Astrocyte (in vitro differentiated cells and primary cell): ENCODE measurements around the gene WARS2. TPM values are rescaled to one million over a fixed set of nuclear protein-coding genes. Genes with fewer than 3 reads are reported as not detected.

Source experiments
- DNase-seq: peaks from one replicate; pipeline ENCODE4 v3.0.0-alpha.2; 2010; ENCODE audit warnings: low read depth
- FAIRE-seq: peaks from 2 replicates; lab custom pipeline; 2011; peaks lifted over from hg19 to GRCh38; lab: Jason Lieb, UNC
- H2AFZ ChIP-seq: 2 replicates; pipeline ENCODE4 v1.6.0; 2012; ENCODE audit warnings: low read depth, low read length, inconsistent platforms
- H3K27ac ChIP-seq: 2 replicates; pipeline ENCODE4 v1.5.1; 2011; ENCODE audit warnings: low read depth, low read length, inconsistent platforms
- H3K27me3 ChIP-seq: 2 replicates; pipeline ENCODE4 v1.6.0; 2011; ENCODE audit warnings: low read length, inconsistent platforms; ENCODE audit not compliant: insufficient read depth
- H3K36me3 ChIP-seq: 2 replicates; pipeline ENCODE4 v1.5.1; 2011; ENCODE audit warnings: low read length, inconsistent platforms; ENCODE audit not compliant: insufficient read depth
- H3K4me1 ChIP-seq: 2 replicates; pipeline ENCODE4 v1.5.1; 2011; ENCODE audit warnings: low read length, inconsistent platforms; ENCODE audit not compliant: insufficient read depth
- H3K4me2 ChIP-seq: 2 replicates; pipeline ENCODE4 v1.6.0; 2012; ENCODE audit warnings: low read length, inconsistent platforms
- H3K4me3 ChIP-seq: 2 replicates; pipeline ENCODE4 v1.5.1; 2011; ENCODE audit warnings: low read depth, mild to moderate bottlenecking, low read length, inconsistent platforms; ENCODE audit not compliant: insufficient read depth
- H3K79me2 ChIP-seq: 2 replicates; pipeline ENCODE4 v1.6.0; 2012; ENCODE audit warnings: mild to moderate bottlenecking, low read length, inconsistent platforms; ENCODE audit not compliant: insufficient read depth
- H3K9ac ChIP-seq: 2 replicates; pipeline ENCODE4 v1.6.0; 2012; ENCODE audit warnings: mild to moderate bottlenecking, low read length, inconsistent platforms
- H3K9me3 ChIP-seq: 2 replicates; pipeline ENCODE4 v1.5.1; 2012; ENCODE audit warnings: low read depth, mild to moderate bottlenecking, low read length, inconsistent platforms; ENCODE audit not compliant: insufficient read depth
- H4K20me1 ChIP-seq: 2 replicates; pipeline ENCODE4 v1.6.0; 2012; ENCODE audit warnings: low read length, inconsistent platforms; ENCODE audit not compliant: insufficient read depth
- H3K27ac Mint-ChIP-seq: one replicate; pipeline ENCODE4 v1.8.0; 2021; ENCODE audit warnings: mild to moderate bottlenecking, mixed read lengths; ENCODE audit not compliant: unreplicated experiment
- H3K27me3 Mint-ChIP-seq: one replicate; pipeline ENCODE4 v1.8.0; 2021; ENCODE audit warnings: low read depth, mixed read lengths; ENCODE audit not compliant: unreplicated experiment
- H3K36me3 Mint-ChIP-seq: one replicate; pipeline ENCODE4 v1.8.0; 2021; ENCODE audit warnings: low read depth, mixed read lengths; ENCODE audit not compliant: unreplicated experiment
- H3K4me1 Mint-ChIP-seq: one replicate; pipeline ENCODE4 v1.8.0; 2021; ENCODE audit warnings: low read depth, mixed read lengths; ENCODE audit not compliant: unreplicated experiment
- H3K4me3 Mint-ChIP-seq: one replicate; pipeline ENCODE4 v1.8.0; 2021; ENCODE audit warnings: mild to moderate bottlenecking, moderate library complexity, mixed read lengths; ENCODE audit not compliant: unreplicated experiment
- H3K9me3 Mint-ChIP-seq: one replicate; pipeline ENCODE4 v1.8.0; 2021; ENCODE audit warnings: mild to moderate bottlenecking, mixed read lengths; ENCODE audit not compliant: unreplicated experiment
- EZH2 ChIP-seq: IDR thresholded peaks from 2 replicates; pipeline ENCODE4 v1.6.1; 2012; ENCODE audit warnings: mild to moderate bottlenecking, low read length, inconsistent platforms; ENCODE audit not compliant: insufficient read depth
- total RNA-seq: library from RNA; stranded (reverse); gene quantifications from 2 replicates; pipeline ENCODE4 v1.2.1, GENCODE V29; 2021
- TF ChIP-seq, protein P1 (sequence below): IDR thresholded peaks from 2 replicates; pipeline ENCODE4 v1.5.1; 2011; ENCODE audit warnings: low read depth, mild to moderate bottlenecking, inconsistent platforms, low read length, moderate library complexity; ENCODE audit not compliant: insufficient read depth

WARS2 gene
- total RNA-seq, 1 donor from 2014 or later = 10.5 TPM

DNA sequence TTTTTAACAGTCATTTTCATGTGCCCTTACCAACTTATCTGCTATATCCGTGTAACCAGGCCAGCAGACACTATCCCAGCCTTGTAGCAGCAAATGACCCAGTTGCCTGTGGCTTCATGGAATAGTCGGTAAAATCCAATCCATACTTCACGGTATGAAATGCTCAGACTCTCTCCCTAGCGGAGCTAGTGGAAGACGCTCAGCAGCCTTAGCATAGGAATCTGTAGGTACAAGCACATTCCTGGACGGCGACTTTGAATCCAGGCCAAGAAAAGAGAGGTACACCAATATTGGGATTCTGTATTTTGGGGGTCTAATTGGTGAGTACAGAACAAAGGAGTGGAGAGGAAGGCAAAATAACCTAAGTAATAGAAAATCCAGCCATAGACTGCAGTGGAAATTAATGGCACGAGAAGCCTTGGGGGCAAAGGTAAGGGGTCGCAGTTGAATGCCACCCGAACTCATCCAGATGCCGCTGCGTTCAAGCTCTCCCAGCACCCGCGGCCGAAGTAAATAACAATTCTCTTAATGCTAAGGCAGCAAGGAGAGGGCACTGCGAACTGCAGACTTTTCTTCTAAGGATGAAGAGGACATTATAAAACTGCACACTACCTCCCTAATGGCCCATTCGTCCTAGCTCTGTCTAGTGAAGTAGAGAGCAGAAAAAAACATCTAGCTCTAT is 134.6 kb downstream of the WARS2 start:
- no peak overlapping the region for H3K4me3 Mint-ChIP-seq
- FAIRE-seq = no peak
- Histone ChIP-seq H2AFZ (no peak overlapping the region), H3K4me2 (no peak overlapping the region), H3K9me3 (peaks cover 7% of the 10 kb centered on the region), H3K27me3 (peaks cover 69% of the 10 kb centered on the region), H3K79me2 (no peaks in the 10 kb centered on the region), H4K20me1 (no peaks in the 10 kb centered on the region), H3K36me3 (no peaks in the 10 kb centered on the region), H3K4me3 (no peak overlapping the region), H3K9ac (no peak overlapping the region), H3K4me1 (peaks cover 31% of the 10 kb centered on the region), H3K27ac (no peak overlapping the region)
- H3K9me3 Mint-ChIP-seq = peaks cover 23% of the 10 kb centered on the region
- no peak for DNase-seq
- H3K4me1 Mint-ChIP-seq = peaks cover 25% of the 10 kb centered on the region
- TF ChIP-seq EZH2 = no peak
- TF ChIP-seq, protein P1, sequence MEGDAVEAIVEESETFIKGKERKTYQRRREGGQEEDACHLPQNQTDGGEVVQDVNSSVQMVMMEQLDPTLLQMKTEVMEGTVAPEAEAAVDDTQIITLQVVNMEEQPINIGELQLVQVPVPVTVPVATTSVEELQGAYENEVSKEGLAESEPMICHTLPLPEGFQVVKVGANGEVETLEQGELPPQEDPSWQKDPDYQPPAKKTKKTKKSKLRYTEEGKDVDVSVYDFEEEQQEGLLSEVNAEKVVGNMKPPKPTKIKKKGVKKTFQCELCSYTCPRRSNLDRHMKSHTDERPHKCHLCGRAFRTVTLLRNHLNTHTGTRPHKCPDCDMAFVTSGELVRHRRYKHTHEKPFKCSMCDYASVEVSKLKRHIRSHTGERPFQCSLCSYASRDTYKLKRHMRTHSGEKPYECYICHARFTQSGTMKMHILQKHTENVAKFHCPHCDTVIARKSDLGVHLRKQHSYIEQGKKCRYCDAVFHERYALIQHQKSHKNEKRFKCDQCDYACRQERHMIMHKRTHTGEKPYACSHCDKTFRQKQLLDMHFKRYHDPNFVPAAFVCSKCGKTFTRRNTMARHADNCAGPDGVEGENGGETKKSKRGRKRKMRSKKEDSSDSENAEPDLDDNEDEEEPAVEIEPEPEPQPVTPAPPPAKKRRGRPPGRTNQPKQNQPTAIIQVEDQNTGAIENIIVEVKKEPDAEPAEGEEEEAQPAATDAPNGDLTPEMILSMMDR = no peak
- no peaks in the 10 kb centered on the region for H3K36me3 Mint-ChIP-seq
- H3K27me3 Mint-ChIP-seq = peaks cover 53% of the 10 kb centered on the region
- no peak overlapping the region for H3K27ac Mint-ChIP-seq

GRCh38 chr1:119004781-119005180 is 135.7 kb downstream of the WARS2 start:
- H3K27me3 Mint-ChIP-seq = peaks cover 64% of the 10 kb centered on the region
- peaks cover 29% of the 10 kb centered on the region for H3K9me3 Mint-ChIP-seq
- H3K36me3 Mint-ChIP-seq = no peaks in the 10 kb centered on the region

More at GRCh38 chr1:119004781-119005180, 135.7 kb downstream of the WARS2 start:
- H3K4me3 ChIP-seq = no peak overlapping the region
- no peak overlapping the region for H3K9ac ChIP-seq
- Mint-ChIP-seq H3K4me1 (peaks cover 20% of the 10 kb centered on the region), H3K4me3 (no peak overlapping the region), H3K27ac (no peak overlapping the region)
- no peak overlapping the region for H3K4me2 ChIP-seq
- H4K20me1 ChIP-seq = no peaks in the 10 kb centered on the region
- H3K27me3 ChIP-seq = peaks cover 79% of the 10 kb centered on the region
- H3K36me3 ChIP-seq = no peaks in the 10 kb centered on the region
- H3K79me2 ChIP-seq = no peaks in the 10 kb centered on the region
- DNase-seq (no peak), FAIRE-seq (no peak)
- H3K27ac ChIP-seq = no peak overlapping the region
- H3K9me3 ChIP-seq = peaks cover 4% of the 10 kb centered on the region
- H3K4me1 ChIP-seq = peaks cover 31% of the 10 kb centered on the region
- TF ChIP-seq EZH2 = no peak
- TF ChIP-seq, protein P1 = no peak
- no peak overlapping the region for H2AFZ ChIP-seq
